Stimulated activated CD4-positive, alpha-beta T cell treated with anti-CD3 and anti-CD28 coated beads, Interleukin-1b, Interleukin-23, amount 100 ng/mL, for 48 hours (primary cell): ENCODE results near the gene BEST1.

Experiments used
- DNase-seq: peaks from one replicate; pipeline ENCODE4 v3.0.0-alpha.2; 2020

Gene BEST1

DNA sequence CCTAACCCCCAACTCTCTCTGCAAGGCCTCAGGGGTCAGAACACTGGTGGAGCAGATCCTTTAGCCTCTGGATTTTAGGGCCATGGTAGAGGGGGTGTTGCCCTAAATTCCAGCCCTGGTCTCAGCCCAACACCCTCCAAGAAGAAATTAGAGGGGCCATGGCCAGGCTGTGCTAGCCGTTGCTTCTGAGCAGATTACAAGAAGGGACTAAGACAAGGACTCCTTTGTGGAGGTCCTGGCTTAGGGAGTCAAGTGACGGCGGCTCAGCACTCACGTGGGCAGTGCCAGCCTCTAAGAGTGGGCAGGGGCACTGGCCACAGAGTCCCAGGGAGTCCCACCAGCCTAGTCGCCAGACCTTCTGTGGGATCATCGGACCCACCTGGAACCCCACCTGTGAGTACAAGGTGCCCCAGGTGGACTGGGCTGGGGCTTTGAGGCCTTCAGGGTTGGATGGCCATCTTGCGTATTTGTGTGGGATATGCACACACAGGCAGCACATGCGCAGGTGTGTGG lies at the start of gene BEST1:
BEST1 (plus strand) TSS at position 317 of the 513 bp plus-strand sequence. CDS start 1,456 bp downstream, outside the sequence.
- DNase-seq = no peak

DNA sequence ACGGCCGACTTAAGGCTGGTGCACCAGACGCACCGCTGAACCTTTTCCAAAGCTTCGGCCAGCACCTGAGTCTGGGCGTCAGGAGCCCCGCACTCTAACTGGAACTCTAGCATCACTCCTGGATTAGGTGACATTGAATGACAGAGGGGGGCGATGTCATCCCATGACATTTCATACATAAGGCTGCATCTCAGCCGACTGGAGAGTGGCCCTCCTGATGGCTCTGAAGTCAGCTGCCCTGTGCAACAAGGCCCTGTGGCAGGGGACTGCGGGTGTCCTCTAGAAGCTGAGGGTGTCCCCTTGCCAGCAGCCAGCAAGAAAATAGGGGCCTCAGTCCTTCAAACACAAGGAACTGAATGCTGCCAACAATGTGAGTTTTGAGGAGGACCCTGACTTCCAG lies 48.8 kb upstream of the BEST1 start:
- DNase-seq = no peak

DNA sequence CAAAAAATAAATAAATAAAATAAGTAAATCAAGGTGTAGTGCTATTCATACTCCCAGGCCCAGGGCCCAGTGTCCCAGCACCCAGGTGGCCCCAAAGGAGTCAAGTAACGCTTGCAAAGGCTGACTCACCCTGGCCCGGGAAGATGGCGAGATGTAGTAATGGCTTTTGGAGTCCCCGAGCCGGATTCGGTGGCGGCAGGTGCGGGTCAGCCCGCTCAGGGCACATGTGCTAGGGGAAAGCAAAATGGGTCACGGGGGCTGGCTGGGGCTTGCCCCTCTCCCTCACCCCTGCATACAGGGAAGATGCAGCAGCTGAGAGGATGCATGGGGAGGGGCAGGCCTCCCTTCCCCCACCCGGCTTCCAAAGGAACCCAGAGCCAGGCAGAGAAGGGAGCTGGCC lies 47.8 kb upstream of the BEST1 start:
- no peak for DNase-seq

DNA sequence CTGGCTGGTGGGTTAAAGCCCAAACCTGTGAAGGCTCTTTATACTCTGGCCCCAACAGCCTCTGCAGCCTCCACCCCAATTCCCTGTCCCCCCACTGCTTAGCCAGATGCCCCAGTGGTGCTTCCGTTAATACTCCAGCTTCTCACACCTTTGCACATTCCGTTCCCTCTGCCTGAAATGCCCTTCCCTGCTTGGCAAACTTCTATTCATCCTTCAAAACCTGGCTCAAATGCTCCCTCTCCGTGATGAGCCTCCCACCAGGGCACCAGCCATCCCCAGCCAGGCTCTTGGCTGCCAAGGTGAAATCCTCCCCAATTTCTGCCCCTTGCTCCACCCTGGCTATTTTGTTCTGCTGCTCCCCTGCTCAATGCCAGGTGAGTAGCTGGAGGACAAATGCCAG lies 46.3 kb upstream of the BEST1 start:
- DNase-seq = no peak

DNA sequence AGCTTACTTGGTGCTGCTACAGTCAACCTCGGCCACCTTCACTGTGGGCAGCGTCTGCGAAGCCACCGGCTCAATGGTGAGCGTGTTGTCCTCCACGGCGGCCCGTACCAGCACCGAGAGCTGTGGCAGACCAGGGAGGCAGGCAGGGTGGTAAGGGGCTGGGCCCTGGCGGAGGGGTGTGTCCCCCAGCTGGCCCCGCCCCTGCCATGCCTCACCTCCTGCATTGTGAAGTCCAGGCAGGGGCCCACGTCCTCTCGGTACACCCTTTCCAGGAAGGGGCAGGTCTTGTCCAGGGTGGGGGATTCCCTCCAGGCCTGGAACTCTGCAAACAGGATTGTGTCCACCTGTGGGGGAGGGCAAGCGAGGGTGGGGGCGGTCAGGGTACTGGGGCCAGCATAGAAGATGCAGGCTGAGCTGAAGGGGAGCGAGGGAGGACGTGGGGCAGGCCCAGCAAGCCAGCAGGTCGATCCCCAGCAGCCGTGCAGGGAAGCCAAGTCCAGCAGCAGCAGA lies 45.6 kb upstream of the BEST1 start:
- DNase-seq = no peak

DNA sequence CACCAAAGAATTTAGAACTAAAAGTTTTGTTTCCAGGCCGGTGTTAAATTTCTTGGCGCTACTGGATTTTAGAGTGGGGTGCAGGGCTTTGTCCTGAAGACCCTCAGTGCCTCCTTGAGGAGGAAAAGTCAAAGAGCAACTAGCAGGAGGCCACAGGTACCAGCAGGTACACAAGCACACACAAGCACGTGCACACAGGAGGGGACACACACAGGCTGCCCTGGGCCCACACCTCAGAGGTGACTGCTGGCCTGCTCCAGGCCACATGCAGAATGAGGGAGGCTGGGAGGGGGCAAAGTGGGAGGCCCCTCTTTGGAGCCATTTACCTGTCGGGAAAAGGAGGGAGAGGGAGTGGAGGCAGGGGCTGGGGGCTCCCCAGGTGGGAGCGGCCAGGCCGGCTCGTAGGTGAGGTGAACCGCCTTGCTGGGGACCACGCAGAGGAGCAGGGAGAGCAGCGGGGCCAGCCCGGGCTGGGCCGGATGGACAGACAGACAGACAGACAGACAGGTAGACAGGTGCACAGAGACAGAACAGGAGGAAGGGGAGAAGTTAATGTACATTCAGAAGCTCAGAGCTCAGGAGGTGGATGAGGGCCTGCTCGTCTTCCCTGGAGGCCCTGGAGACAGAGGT lies 45.0 kb upstream of the BEST1 start:
- no peak for DNase-seq

DNA sequence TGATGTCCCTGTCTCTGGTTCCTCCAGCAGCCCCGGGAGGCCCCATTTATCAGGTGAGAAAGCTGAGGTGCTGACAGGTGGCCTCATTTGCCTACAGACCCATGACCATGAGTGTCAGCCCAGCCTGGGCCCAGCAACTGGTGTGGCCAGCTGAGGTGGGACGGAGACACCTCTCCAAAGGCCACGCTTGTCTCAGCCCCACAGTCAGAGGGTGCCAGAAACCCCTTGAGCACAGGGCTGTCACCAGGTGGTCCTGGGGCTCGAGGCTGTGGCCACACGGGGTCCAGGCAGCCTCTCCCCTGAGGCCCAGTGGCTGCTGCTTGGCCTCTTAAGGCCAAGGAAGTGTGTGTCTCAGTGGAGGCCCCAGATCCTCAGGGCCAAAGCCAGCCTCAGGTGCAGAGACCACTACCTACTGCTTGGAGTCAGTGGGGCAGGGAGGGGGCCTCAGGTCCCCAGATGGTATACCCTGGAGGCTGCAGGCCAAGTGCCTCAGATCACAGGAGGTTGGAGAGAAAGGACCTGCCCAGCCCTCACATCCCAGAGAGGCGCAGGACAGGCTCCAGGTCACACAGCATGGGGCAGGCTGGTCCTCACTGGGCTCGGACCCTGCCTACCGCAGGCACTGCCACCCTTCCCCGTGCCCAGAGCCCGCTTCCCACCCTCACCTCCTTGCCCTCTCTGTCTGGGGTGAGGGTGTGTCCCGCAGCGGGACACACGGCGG lies 44.2 kb upstream of the BEST1 start:
- DNase-seq = no peak

DNA sequence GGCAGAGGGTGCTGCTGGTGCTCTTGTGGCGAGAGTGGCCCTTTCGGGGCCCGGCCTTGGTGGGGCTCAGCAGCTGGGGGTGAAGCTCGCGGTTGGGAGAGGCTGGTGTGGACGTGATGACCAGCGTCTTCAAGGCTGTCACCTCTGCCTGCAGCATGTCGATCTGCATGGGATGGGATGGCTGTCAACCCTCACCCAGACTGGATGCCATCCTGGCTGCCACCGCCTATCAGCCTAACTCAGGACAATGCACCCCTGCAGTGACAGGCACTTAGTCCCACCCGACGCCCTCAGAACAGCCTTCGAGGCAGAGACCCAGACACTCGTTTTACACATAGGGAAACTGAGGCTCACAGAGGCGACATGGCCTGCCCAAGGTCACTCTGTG lies 43.6 kb upstream of the BEST1 start:
- DNase-seq = no peak

DNA sequence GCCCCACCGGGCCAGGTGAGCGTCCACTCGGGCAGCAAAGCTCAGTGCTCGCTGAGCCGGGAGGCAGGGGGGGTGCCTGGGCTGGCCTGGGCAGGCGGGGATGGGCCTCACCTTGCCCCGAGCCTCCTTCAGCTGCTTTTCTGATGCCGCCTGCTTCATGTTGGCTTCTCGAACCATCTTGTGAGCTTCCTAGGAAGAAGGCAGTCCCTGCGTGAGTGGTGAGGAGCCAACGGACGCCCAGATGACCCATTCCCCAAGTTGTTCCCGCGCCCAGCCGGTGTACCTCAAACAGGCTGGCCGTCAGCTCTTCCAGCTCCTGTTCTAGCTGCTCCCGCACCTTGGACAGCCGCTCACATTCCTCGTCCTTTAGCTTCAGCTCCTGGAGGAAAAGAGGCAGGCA lies 42.9 kb upstream of the BEST1 start:
- DNase-seq = no peak

DNA sequence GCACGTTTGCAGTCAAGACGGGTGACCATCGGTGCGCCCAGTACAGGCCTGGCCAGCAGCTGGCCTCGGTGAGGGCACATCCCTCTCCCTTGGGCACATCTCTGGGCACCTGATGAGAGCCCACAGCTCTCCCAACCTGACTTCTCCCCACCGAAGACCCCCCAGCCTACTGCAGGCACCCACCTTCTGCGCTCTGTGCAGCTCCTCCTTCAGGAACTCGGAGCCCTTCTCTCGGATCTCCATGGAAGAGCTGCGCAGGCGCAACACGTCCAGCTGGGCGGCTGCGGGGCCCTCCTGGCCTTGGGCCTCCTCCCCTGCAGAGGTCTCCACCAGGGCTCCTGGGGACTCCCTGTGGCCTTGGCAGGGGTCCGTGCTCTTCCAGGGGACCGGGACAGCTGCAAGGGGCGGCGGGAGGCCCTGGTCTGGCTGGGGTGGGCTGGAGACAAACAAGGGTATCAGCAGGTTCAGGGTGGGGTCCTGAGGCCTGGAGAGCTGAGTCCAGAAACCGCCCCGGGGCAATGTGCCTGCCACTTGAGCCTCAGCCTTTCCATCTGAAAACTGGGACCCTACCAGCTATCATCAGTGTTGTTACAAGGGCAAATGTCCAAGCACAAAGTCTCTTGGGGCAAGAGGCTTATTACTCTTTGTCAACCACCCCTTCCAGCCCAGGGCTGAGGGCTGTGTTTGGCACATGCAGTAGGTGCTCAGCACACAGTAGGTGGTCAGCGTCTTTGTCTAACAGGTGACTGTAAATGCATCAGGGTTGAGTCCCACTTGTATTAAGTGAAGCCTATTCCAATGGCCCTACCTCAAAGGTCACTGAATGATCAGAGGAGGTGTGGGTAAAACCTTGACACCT lies 42.1 kb upstream of the BEST1 start:
- DNase-seq = no peak

DNA sequence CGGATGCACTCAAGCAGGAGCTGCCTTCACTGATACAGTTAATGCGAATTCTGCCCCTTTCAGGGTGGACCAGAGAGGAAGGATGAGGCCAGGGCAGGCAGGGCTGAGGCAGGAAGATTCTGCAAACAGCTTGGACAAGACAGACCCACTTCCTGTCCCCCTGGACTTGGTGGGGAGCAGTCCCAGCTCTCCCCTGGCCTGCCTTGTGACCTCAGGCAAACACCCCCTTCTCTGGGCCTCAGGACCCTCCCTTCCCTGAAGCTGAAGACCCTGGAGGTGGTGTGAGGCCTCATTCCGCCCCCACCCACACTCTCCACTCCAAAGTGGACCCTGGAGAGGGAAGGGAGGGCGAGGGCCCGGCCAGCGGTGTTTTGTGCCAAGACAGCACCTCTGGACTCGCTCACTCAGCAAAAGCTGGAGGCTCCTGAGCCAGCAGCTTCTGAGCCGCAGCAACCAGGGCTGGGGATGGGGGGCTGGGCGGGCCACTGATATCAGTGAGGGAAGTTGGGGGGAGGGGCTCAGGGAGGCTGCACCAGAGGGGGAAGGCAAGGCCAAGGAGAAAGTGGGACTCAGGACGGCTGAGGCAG lies 41.3 kb upstream of the BEST1 start:
- DNase-seq = no peak

DNA sequence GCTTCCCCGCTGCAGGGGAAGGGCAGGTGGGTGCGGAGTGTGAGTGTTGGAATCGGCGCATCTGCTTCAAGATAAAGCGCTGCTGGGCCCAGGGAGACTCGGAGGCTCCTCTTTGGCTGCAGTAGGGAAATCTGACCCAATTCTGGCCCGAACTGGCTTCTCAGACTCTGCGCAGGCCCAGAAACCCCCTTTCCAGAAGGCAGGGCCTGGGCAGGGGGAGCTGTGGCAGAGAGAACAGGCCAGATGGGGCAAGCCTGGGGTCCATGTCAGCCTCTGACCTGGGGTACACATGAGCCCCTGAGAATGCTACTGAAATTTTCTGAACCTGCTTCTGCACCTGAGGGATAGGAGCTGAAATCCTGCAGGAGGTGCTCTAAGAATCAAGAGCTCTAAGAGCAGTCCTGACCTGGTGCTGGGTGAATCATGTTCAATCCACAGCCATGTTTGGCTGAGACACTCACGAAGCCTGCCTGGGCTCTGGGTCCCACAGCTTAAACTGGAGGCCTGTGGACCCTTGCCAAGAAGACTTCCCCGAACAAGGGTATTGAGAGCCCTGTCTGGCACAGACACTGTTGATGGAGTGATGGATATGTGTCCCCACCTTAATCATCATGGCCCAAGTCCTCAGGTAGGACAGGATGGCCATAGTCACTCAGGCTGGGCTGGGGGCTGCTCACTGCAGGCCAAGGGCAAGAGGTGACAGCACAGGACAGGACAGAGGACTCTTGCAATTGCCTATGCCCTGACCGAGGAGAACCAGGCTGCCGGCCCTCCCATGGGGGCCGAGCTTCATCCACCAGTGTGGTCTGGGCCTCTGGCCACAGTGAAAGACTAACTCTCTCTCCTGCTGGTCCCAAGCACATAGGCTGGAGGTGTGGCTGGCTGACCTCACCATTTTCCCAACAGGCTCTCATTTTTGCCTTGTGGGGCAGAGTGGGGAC lies 39.7 kb upstream of the BEST1 start:
- no peak for DNase-seq

DNA sequence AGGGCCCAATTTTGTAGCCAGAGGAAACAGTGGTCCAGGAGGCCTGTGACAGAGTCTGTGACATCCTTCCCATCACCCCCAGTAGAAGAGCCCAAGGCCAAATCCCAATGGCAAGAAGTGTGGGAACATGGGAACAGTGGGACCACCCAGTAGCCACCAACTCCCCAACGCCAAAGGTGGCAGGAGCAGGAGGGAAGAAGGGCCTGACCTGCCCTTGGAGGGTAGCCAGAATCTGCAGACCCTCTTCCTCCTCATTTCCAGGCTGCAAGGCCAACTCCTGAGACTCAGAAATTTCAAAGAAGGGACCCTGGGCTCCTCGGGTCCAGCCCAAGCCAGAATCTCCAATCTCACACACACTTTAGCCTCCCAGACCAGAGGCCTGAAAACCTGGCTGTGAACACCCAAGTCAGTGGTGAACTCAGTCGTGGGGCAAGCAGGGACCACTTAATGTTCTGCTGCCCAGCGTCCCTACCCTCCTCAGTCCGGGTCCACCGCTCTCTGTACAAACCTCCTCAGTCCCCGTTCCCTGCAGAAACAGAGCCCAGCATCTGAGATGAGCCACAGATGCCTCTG lies 38.9 kb upstream of the BEST1 start:
- no peak for DNase-seq

DNA sequence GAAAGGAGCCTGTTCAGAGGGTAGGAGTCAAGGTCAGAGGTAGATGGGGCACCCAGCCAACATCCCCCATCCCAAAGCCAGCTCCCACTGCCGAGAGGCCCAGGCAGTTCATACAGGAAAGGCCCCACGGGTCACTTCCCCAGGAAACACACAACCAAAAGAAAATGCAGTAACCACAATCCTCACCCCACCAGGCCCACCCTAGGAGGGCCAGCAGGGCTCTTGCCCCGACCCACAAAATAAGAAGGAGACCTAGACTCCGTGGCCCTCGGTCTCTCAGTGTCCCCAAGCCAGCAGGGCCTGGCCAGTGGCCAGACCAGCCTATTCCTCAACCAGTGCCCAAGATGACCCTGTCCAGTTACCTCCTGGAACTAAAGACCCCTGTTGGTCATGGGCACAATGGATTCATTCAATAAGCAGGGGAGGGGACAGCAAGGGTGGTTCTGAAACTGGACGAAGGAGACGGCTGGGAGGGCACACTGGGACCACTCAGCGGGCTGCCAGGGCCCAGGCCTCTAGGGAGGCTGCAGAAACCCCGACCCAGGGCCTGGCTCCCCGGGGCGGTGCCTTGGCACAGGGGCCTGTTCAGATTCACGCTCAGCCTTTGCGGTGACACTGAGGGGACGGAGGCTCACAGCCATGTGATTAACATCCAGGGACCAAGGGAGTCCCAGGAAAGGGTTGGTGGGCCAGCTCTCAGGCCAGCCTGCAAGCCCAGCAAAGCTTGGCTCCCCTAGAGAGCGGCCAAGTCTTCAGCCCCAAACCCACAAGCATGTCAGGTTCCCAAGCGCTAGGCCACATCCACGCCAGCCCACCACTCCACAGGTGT lies 38.2 kb upstream of the BEST1 start:
- no peak for DNase-seq

DNA sequence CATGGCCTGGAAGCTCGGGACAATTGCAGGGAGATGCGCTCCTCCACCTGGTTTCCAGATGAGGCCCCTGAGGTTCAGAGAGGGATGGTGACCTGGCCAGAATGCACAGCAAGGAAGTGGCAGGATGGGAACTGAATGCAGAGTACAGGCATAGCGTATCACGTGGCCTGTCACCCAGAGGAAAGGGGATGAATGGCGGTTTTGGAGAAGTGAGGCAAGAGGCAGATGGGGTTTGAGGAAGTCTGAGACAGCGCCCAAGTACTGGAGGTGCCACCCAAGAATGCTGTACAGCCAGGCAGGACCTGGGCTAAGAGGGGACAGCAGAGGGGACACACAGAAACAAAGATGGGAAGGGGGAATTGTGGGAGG lies 37.6 kb upstream of the BEST1 start:
- no peak for DNase-seq

DNA sequence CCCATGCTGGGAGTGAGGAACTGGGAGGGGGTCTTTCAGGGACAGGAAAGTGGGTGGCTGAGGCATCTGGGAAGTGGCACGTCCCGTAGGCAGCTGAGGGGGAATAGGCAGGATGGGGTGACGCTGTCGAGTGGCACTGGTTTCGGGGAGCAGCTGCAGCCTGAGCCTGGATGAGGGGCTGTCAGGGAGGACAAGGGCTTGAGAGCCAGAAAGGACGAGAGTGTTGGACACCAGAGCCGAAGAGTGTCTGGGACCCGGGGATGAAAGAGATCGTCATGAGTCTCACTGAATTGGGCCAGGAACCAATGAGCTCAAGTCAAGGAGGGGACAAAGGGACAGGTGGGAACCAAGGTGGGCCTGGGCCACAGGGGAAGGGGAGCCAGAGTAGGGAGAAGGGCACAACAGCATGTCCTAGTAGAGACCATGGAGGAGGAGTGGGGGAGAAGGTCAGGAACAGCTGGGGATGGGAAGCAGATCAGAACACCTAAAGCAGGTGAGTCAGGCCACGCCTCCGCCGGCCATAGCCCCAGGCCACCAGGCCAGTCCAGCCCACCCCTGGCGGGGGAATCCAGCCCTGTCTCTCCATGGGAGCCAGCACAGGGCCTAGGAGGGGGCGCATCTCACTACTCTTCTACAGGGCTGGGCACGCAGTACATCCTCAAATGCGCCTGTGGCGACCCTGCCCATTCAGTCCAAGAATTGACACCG lies 37.0 kb upstream of the BEST1 start:
- DNase-seq = no peak

DNA sequence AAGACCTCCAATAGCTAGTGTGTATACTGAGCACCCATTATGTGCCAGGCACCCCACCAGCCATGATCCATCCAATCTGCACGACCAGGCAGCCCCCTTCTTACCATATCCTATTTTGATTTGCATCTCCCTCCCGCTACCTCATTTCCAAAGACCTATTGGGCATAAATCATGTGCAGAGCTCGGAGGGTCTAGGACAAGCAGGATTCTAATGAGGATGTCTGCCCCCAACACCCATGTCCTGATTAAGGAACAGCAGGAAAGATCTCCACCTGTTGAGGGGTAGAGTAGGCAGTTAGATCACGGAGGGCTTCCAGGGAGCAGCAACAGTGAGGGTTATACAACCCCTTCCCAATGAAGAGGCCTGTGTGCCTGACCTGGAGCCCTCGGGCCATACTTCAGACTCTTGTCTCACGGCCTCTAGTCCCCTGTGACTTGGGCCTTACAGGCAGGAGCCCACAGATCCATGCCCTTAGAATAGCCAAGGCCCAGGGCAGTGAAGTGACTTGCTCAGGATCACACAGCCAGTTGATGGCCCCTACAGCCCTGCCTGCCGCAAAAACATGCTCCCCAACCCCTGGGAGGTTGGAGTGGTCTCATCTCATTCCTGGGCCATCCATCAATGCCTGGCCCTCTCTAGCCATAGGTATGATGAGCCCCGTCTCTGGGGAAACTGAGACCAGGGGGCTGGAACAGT lies 36.3 kb upstream of the BEST1 start:
- no peak for DNase-seq

DNA sequence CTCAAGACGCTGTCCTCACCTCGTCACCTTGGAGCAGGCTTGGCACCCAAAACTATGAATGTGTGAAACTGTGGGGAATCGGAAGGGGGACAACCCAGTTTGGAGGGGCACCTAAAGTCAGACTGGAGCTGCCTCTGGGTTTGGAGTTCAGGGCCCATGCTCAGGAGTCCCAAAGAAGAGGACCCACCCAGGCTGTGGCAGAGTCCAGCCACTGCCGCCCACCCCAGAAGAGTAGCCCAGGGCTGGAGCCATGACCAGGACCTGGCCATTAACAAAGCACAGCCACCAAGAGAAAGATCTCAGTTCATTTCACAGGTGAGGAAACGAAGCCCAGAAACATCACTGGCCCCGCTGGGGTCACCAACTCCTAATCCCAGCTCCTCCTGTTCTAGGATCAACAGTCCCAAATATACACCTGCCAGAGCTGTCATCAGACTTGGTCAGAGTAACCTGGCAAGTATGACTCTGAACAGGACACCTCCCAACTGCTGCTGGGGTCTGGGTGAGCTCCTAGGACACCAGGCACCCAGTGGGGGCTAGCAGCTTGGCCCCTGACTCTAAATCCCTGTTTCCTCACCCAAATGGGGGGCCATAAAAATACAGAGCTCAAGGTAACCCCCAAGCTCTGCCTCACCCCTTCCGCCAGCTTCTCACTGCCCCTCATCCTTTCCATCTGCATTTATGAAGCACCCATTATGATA lies 35.5 kb upstream of the BEST1 start:
- no peak for DNase-seq
